A549 (cell line): Measurements from ENCODE around the gene NDUFS2.

ENCODE experiments used
- CEBPB ChIP-seq, 2 experiments: fragments of >200 bp in 1 of 2; sonication (Bioruptor Twin) in 1 of 2; formaldehyde crosslinking in 1 of 2; IDR thresholded peaks; 2 replicates each; pipeline ENCODE4 v1.6.1; 2012 to 2016
- CTCF ChIP-seq: fragments of >200 bp; sonication (Bioruptor Twin); formaldehyde crosslinking; IDR thresholded peaks from 3 replicates; pipeline ENCODE4 v1.5.1; 2016
- FOSB ChIP-seq: fragments of 250-450 bp; sonication (Bioruptor Pico); IDR thresholded peaks from 2 replicates; pipeline ENCODE4 v1.5.0; 2020; ENCODE audit warnings: mild to moderate bottlenecking, moderate library complexity
- HOXB5 ChIP-seq: fragments of 250-450 bp; sonication (Bioruptor Pico); IDR thresholded peaks from 2 replicates; pipeline ENCODE4 v1.5.0; 2020; ENCODE audit warnings: mild to moderate bottlenecking, moderate library complexity
- MAFK ChIP-seq: fragments of 450-650 bp; IDR thresholded peaks from 2 replicates; pipeline ENCODE4 v1.6.1; 2014; ENCODE audit not compliant: partially characterized antibody
- MYC ChIP-seq: IDR thresholded peaks from 2 replicates; pipeline ENCODE4 v1.6.1; 2012; ENCODE audit warnings: mild to moderate bottlenecking, inconsistent platforms, low read length, improper control_type of control experiment, borderline replicate concordance
- TP53 ChIP-seq: fragments of 250-450 bp; sonication (Bioruptor Pico); IDR thresholded peaks from 2 replicates; pipeline ENCODE4 v1.5.0; 2021; ENCODE audit warnings: mild to moderate bottlenecking, moderate library complexity
- ZNF302 ChIP-seq: fragments of 250-450 bp; sonication (Bioruptor Pico); IDR thresholded peaks from 2 replicates; pipeline ENCODE4 v1.9.0; 2021; ENCODE audit warnings: inconsistent platforms, mild to moderate bottlenecking, moderate library complexity
- ZSCAN20 ChIP-seq: fragments of 250-450 bp; sonication (Bioruptor Pico); IDR thresholded peaks from 2 replicates; pipeline ENCODE4 v1.8.0; 2022; ENCODE audit warnings: mild to moderate bottlenecking, moderate library complexity

DNA sequence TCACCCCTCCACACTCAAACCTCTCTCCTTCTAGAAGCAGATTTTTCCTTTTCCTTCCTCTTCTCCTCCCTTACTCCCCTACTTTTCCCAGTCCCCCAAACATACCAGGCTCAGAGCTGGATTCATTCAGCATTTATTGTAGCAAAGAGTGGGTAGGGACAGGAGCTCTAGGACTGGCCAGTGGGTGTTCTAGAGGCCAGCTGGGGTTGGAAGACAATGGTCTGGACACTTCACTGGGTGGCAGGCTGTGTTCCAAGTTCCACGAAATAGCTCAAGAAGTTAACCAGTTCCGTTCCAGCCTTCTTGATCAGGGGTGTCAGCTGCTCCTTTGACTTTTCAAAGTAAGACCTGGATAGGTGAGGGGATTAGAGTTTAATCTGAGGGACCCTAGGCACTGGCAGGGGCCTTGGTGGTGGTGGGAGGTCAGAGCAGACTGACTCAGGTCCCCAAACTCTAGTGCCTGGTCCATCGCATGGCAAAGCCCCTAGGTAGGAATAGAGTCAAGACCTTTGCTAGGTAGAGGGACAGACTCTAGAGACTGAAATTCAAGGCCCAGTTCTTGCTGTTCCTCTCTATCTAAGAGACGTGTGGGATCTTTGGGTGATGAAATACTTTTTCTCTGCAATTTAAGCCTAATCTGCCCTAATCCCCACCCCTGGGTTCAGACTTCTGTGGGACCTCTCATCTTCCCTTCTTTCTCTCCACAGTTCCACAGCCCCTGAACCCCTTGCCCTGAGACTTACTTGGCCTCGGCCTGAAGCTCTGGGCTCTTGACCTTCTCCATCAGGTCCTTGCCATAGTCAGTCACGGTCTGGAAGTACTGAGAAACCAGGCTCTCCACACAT, 20.2 kb downstream of the NDUFS2 start:
- no peak for TF ChIP-seq CTCF
- TF ChIP-seq MYC = no peak
- no peak for TF ChIP-seq CEBPB (IDR thresholded peaks at IDR 0.05)
- no peak for TF ChIP-seq MAFK
- no peak for TF ChIP-seq TP53 (CRISPR knock-in tag)
- no peak for TF ChIP-seq FOSB (CRISPR knock-in tag)
- TF ChIP-seq HOXB5 (CRISPR knock-in tag) = no peak
- no peak for TF ChIP-seq ZSCAN20 (CRISPR knock-in tag)
- no peak for TF ChIP-seq ZNF302 (CRISPR knock-in tag)
